PC-9 (cell line): ENCODE data around the gene ATN1. TPM values are rescaled to one million over a fixed set of nuclear protein-coding genes. Genes with fewer than 3 reads are reported as not detected.
A peak's percentile ranks its signal among the peaks of the same experiment; 100 is the strongest.

ENCODE experiments used
- BruUV-seq: library from RNA; stranded (reverse); fragments of 400-500 nt; replicated peaks from 2 replicates; lab custom pipeline; 2021; lab: Mats Ljungman, UMichigan
- CTCF ChIA-PET: fragments of 300-600 bp; sonication (Branson Sonifier 250); formaldehyde crosslinking; loops from one replicate; lab custom pipeline; 2022; ENCODE audit warnings: antibody characterized with exemption; lab: Charles Lee
- POLR2A ChIA-PET: fragments of 300-600 bp; sonication (Branson Sonifier 250); formaldehyde crosslinking; loops from one replicate; lab custom pipeline; 2022; ENCODE audit warnings: antibody characterized with exemption; ENCODE audit not compliant: unreplicated experiment; lab: Charles Lee
- DNase-seq, 2 experiments: peaks; one replicate each; pipeline versions ENCODE4 v3.0.0 to v3.0.0-alpha.2; 2015 to 2022; ENCODE audit warnings: mixed read lengths in 1 of 2
- H2AFZ ChIP-seq: fragments of 200-600 bp; sonication (generic); 2 replicates; pipeline ENCODE4 v1.8.1; 2017; ENCODE audit warnings: antibody characterized with exemption
- H3F3A ChIP-seq: fragments of 200-600 bp; sonication (generic); 2 replicates; pipeline ENCODE4 v1.8.1; 2017; ENCODE audit warnings: antibody characterized with exemption, mild to moderate bottlenecking, low read depth; ENCODE audit not compliant: insufficient read depth
- H3K27ac ChIP-seq: fragments of 200-600 bp; sonication (generic); 2 replicates; pipeline ENCODE4 v1.6.1; 2016; ENCODE audit warnings: mixed run types
- H3K27me3 ChIP-seq: fragments of 200-600 bp; sonication (generic); 2 replicates; pipeline ENCODE4 v1.6.1; 2016; ENCODE audit warnings: low read depth, mixed run types; ENCODE audit not compliant: insufficient read depth
- H3K36me3 ChIP-seq: fragments of 200-600 bp; sonication (generic); 2 replicates; pipeline ENCODE4 v1.6.1; 2016; ENCODE audit warnings: low read depth, mixed run types
- H3K4me1 ChIP-seq: fragments of 200-600 bp; sonication (generic); replicated peaks from 2 replicates; pipeline ENCODE4 v1.6.1; 2016; ENCODE audit warnings: mixed run types; ENCODE audit not compliant: insufficient read depth
- H3K4me2 ChIP-seq: fragments of 200-600 bp; sonication (generic); 2 replicates; pipeline ENCODE4 v1.6.1; 2017; ENCODE audit warnings: mixed run types
- H3K4me3 ChIP-seq: fragments of 200-600 bp; sonication (generic); 2 replicates; pipeline ENCODE4 v1.6.1; 2016; ENCODE audit warnings: mixed run types
- H3K79me2 ChIP-seq: fragments of 200-600 bp; sonication (generic); 2 replicates; pipeline ENCODE4 v1.6.1; 2017; ENCODE audit warnings: low read depth, mixed run types
- H3K9me2 ChIP-seq: fragments of 200-600 bp; sonication (generic); 2 replicates; pipeline ENCODE4 v1.8.1; 2017; ENCODE audit warnings: mild to moderate bottlenecking; ENCODE audit not compliant: insufficient read depth
- H3K9me3 ChIP-seq: fragments of 200-600 bp; sonication (generic); 2 replicates; pipeline ENCODE4 v1.8.1; 2016; ENCODE audit warnings: low read depth; ENCODE audit not compliant: insufficient read depth
- H4K20me1 ChIP-seq: fragments of 200-600 bp; sonication (generic); 2 replicates; pipeline ENCODE4 v1.8.1; 2017; ENCODE audit not compliant: insufficient read depth
- EZH2 ChIP-seq: fragments of 200-600 bp; sonication (generic); IDR thresholded peaks from 2 replicates; pipeline ENCODE4 v1.8.0; 2017; ENCODE audit warnings: antibody characterized with exemption, low read depth
- intact Hi-C: fragments of 100-400 bp; cut with micrococcal nuclease; formaldehyde crosslinking; loops from one replicate; pipeline ENCODE4 v1.10.0; 2022; ENCODE audit not compliant: unreplicated experiment
- total RNA-seq: library from RNA; stranded (reverse); gene quantifications from 2 replicates; pipeline ENCODE4 v1.2.3, GENCODE V29; 2021
- TF ChIP-seq, protein P1 (sequence below): fragments of 200-600 bp; sonication (generic); conservative IDR thresholded peaks from 2 replicates; pipeline ENCODE4 v1.6.1; 2017; ENCODE audit warnings: mixed run types, antibody characterized with exemption, mild to moderate bottlenecking, moderate library complexity

ATN1 gene
- total RNA-seq, 1 experiment from 2014 or later = 158 TPM

DNA sequence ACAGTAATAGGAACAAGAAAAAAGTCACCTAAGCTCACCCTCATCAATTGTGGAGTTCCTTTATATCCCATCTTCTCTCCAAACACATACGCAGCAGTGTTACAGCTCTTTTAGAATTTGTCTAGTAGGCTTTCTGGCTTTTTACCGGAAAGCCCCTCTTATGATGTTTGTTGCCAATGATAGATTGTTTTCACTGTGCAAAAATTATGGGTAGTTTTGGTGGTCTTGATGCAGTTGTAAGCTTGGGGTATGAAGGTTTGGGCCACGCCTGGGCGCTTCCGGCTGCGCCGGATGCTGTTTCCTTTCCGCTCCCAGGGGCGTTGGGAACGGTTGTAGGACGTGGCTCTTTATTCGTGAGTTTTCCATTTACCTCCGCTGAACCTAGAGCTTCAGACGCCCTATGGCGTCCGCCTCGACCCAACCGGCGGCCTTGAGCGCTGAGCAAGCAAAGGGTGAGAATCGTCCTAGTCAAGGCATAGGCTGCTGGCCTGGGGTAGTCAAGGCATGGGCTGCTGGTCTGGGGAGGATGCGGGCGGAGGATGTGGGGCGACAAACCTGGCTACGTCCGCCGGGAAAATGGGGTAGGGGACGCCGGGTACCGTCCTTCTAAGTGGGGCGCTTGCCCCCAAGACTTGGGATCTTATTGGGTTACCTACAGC is 16.1 kb downstream of the ATN1 start, which contains the start of the genes C12orf57 and RNU7-1:
TSS of gene C12orf57 (plus strand) at position 301 of the 659 bp plus-strand sequence. CDS start at position 401, 100 bp downstream.
TSS of gene RNU7-1 (plus strand) at position 95 of the 659 bp plus-strand sequence.
- no peak for TF ChIP-seq EZH2
- TF ChIP-seq, protein P1, sequence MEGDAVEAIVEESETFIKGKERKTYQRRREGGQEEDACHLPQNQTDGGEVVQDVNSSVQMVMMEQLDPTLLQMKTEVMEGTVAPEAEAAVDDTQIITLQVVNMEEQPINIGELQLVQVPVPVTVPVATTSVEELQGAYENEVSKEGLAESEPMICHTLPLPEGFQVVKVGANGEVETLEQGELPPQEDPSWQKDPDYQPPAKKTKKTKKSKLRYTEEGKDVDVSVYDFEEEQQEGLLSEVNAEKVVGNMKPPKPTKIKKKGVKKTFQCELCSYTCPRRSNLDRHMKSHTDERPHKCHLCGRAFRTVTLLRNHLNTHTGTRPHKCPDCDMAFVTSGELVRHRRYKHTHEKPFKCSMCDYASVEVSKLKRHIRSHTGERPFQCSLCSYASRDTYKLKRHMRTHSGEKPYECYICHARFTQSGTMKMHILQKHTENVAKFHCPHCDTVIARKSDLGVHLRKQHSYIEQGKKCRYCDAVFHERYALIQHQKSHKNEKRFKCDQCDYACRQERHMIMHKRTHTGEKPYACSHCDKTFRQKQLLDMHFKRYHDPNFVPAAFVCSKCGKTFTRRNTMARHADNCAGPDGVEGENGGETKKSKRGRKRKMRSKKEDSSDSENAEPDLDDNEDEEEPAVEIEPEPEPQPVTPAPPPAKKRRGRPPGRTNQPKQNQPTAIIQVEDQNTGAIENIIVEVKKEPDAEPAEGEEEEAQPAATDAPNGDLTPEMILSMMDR = no peak
- ChIA-PET POLR2A (interaction anchor here (0.5 to 3.6 kb wide), 32 partner anchors 18 to 607 kb away, joined by 3 to 54 read pairs (median 6); partner anchors contain the start of genes C1RL, LPAR5, LPCAT3 and MLF2), CTCF (interaction anchor here (1.2 to 4.4 kb wide), 9 partner anchors 18 to 1017 kb away, joined by 3 to 47 read pairs (median 15); partner anchors contain the start of gene C1RL)
- peak; percentile 86 to 93 for DNase-seq
- Histone ChIP-seq H3K27me3 (no peaks in the 10 kb centered on the region), H3K9me2 (no peaks in the 10 kb centered on the region), H3K4me2 (peak within 1 kb of the TSS; percentile 82), H3K4me1 (peaks cover 20% of the 10 kb centered on the region), H3K4me3 (peak within 1 kb of the TSS; percentile 67), H3K79me2 (peaks cover 28% of the 10 kb centered on the region; the same call in 1 of the 2 replicates), H2AFZ (peak within 1 kb of the TSS; percentile 79), H3K36me3 (no peaks in the 10 kb centered on the region), H4K20me1 (no peaks in the 10 kb centered on the region), H3K27ac (peak within 1 kb of the TSS; percentile 94), H3F3A (peaks cover 54% of the 10 kb centered on the region), H3K9me3 (no peaks in the 10 kb centered on the region)
- intact Hi-C loops = loop anchor here (1.0 to 5.0 kb wide), 8 partner anchors 19 to 694 kb away; partner anchors contain the start of genes C1RL, MLF2, PEX5 and SPSB2
- BruUV-seq = TSS peak; percentile 93

DNA sequence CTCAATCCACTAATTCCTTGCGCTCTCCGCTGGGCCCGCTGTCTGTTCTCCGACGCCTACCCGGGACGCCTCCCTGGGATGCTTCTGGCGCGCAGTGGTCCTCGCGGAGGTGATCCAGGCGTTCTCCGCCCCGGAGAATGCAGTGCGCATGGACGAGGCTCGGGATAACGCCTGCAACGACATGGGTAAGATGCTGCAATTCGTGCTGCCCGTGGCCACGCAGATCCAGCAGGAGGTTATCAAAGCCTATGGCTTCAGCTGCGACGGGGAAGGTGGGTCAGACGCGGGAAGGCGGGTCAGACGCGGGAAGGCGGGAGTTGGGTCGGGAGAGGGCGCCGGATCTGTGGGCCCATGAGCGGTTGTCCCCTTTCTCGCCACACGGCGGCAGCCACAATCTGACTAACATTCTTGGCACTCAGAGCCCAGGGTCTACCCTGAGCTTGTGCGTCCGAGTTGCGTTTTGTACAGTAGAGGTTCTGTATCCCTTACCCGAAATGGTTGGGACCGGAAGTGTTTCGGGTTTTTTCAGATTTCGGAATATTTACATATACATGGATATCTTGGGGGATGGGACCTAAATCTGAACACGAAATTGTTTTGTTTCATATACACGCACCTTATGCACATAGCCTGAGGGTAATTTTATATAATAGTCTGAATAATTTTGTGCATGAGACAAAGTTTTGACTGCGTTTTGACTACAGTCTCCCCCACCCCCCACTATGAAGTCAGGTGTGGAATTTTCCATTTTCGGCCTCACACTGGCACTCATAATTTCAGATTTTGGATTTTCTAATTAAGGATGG is 16.8 kb downstream of the ATN1 start:
- TF ChIP-seq, protein P1 = peak; percentile 88
- no peak for TF ChIP-seq EZH2
- peak overlapping the region; percentile 67 for H3K4me3 ChIP-seq
- ChIA-PET CTCF (interaction anchor here (0.8 to 4.4 kb wide), 13 partner anchors 17 to 1016 kb away, joined by 3 to 47 read pairs (median 7); partner anchors contain the start of genes C1RL and LPCAT3), POLR2A (interaction anchor here (0.5 to 3.6 kb wide), 19 partner anchors 17 to 484 kb away, joined by 3 to 54 read pairs (median 7); partner anchors contain the start of genes C1RL, LPAR5, LPCAT3 and PTMS)
- no peaks in the 10 kb centered on the region for H4K20me1 ChIP-seq
- peak; percentile 90 to 97 for DNase-seq
- BruUV-seq = no TSS peak
- no peaks in the 10 kb centered on the region for H3K36me3 ChIP-seq
- H3K4me2 ChIP-seq = peak overlapping the region; percentile 82
- H3K27me3 ChIP-seq = no peaks in the 10 kb centered on the region
- H3K79me2 ChIP-seq = peaks cover 28% of the 10 kb centered on the region; the same call in 1 of the 2 replicates
- peak overlapping the region; percentile 94 for H3K27ac ChIP-seq
- peaks cover 57% of the 10 kb centered on the region for H3F3A ChIP-seq
- intact Hi-C loops = loop anchor here (1.0 to 5.0 kb wide), 7 partner anchors 19 to 694 kb away; partner anchors contain the start of genes C1RL, MLF2 and PEX5
- H3K4me1 ChIP-seq = peaks cover 20% of the 10 kb centered on the region
- peak overlapping the region; percentile 79 for H2AFZ ChIP-seq
- H3K9me2 ChIP-seq = no peaks in the 10 kb centered on the region
- no peaks in the 10 kb centered on the region for H3K9me3 ChIP-seq
